Stomach (tissue), 4 donors: ENCODE measurements around the gene UPK1A.

Experiments used
- EP300 ChIP-seq: sonication (generic); formaldehyde crosslinking; IDR thresholded peaks from one replicate; pipeline ENCODE4 v1.6.1; 2017; ENCODE audit warnings: antibody characterized with exemption
- POLR2A ChIP-seq, 4 donors: fragments of 450-650 bp; IDR thresholded peaks; one replicate each; pipeline ENCODE4 v1.6.1; 2016; ENCODE audit warnings: antibody characterized with exemption in 4 of 4, control low read depth in 2 of 4, mild to moderate bottlenecking in 1 of 4, moderate library complexity in 1 of 4
- POLR2AphosphoS5 ChIP-seq, 3 donors: sonication (generic); formaldehyde crosslinking; IDR thresholded peaks; one replicate each; pipeline ENCODE4 v1.6.1; 2016; ENCODE audit warnings: antibody characterized with exemption in 3 of 3
- TF ChIP-seq, protein P1 (sequence below), 7 experiments: fragments of 450-650 bp in 4 of 7; fragments of 200-600 bp in 3 of 7; sonication (generic) in 3 of 7; IDR thresholded peaks; one replicate each; pipeline ENCODE4 v1.5.1; 2016 to 2019; ENCODE audit warnings: antibody characterized with exemption in 7 of 7, control low read depth in 2 of 7, mild to moderate bottlenecking in 1 of 7

DNA sequence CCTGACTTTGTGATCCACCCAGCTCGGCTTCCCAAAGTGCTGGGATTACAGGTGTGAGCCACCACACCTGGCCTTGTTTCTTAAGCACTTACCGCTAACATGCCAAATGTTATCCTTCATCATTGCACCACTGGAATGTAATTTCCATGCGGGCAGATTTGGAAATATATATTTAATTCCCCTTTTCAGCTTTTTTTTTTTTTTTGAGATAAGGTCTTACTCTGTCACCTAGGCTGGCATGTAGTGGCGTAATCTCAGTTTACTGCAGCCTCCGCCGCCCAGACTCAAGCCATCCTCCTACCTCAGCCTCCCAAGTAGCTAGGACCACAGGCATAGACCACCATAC lies 4.3 kb upstream of the UPK1A start:
- TF ChIP-seq, protein P1, sequence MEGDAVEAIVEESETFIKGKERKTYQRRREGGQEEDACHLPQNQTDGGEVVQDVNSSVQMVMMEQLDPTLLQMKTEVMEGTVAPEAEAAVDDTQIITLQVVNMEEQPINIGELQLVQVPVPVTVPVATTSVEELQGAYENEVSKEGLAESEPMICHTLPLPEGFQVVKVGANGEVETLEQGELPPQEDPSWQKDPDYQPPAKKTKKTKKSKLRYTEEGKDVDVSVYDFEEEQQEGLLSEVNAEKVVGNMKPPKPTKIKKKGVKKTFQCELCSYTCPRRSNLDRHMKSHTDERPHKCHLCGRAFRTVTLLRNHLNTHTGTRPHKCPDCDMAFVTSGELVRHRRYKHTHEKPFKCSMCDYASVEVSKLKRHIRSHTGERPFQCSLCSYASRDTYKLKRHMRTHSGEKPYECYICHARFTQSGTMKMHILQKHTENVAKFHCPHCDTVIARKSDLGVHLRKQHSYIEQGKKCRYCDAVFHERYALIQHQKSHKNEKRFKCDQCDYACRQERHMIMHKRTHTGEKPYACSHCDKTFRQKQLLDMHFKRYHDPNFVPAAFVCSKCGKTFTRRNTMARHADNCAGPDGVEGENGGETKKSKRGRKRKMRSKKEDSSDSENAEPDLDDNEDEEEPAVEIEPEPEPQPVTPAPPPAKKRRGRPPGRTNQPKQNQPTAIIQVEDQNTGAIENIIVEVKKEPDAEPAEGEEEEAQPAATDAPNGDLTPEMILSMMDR (IDR thresholded peaks at IDR 0.05) = no peak
- no peak for TF ChIP-seq POLR2A (IDR thresholded peaks at IDR 0.05)
- no peak for TF ChIP-seq POLR2AphosphoS5 (IDR thresholded peaks at IDR 0.05)
- TF ChIP-seq EP300 = no peak
